PC-9 (cell line): Measurements from ENCODE around the gene NPY. TPM values are rescaled to one million over a fixed set of nuclear protein-coding genes. Genes with fewer than 3 reads are reported as not detected.

Source experiments
- BruUV-seq: library from RNA; stranded (reverse); fragments of 400-500 nt; replicated peaks from 2 replicates; lab custom pipeline; 2021; lab: Mats Ljungman, UMichigan
- CTCF ChIA-PET: fragments of 300-600 bp; sonication (Branson Sonifier 250); formaldehyde crosslinking; loops from one replicate; lab custom pipeline; 2022; ENCODE audit warnings: antibody characterized with exemption; lab: Charles Lee
- POLR2A ChIA-PET: fragments of 300-600 bp; sonication (Branson Sonifier 250); formaldehyde crosslinking; loops from one replicate; lab custom pipeline; 2022; ENCODE audit warnings: antibody characterized with exemption; ENCODE audit not compliant: unreplicated experiment; lab: Charles Lee
- DNase-seq, 2 experiments: peaks; one replicate each; pipeline versions ENCODE4 v3.0.0 to v3.0.0-alpha.2; 2015 to 2022; ENCODE audit warnings: mixed read lengths in 1 of 2
- H2AFZ ChIP-seq: fragments of 200-600 bp; sonication (generic); 2 replicates; pipeline ENCODE4 v1.8.1; 2017; ENCODE audit warnings: antibody characterized with exemption
- H3F3A ChIP-seq: fragments of 200-600 bp; sonication (generic); 2 replicates; pipeline ENCODE4 v1.8.1; 2017; ENCODE audit warnings: antibody characterized with exemption, mild to moderate bottlenecking, low read depth; ENCODE audit not compliant: insufficient read depth
- H3K27ac ChIP-seq: fragments of 200-600 bp; sonication (generic); 2 replicates; pipeline ENCODE4 v1.6.1; 2016; ENCODE audit warnings: mixed run types
- H3K27me3 ChIP-seq: fragments of 200-600 bp; sonication (generic); 2 replicates; pipeline ENCODE4 v1.6.1; 2016; ENCODE audit warnings: low read depth, mixed run types; ENCODE audit not compliant: insufficient read depth
- H3K36me3 ChIP-seq: fragments of 200-600 bp; sonication (generic); 2 replicates; pipeline ENCODE4 v1.6.1; 2016; ENCODE audit warnings: low read depth, mixed run types
- H3K4me1 ChIP-seq: fragments of 200-600 bp; sonication (generic); replicated peaks from 2 replicates; pipeline ENCODE4 v1.6.1; 2016; ENCODE audit warnings: mixed run types; ENCODE audit not compliant: insufficient read depth
- H3K4me2 ChIP-seq: fragments of 200-600 bp; sonication (generic); 2 replicates; pipeline ENCODE4 v1.6.1; 2017; ENCODE audit warnings: mixed run types
- H3K4me3 ChIP-seq: fragments of 200-600 bp; sonication (generic); 2 replicates; pipeline ENCODE4 v1.6.1; 2016; ENCODE audit warnings: mixed run types
- H3K79me2 ChIP-seq: fragments of 200-600 bp; sonication (generic); 2 replicates; pipeline ENCODE4 v1.6.1; 2017; ENCODE audit warnings: low read depth, mixed run types
- H3K9me2 ChIP-seq: fragments of 200-600 bp; sonication (generic); 2 replicates; pipeline ENCODE4 v1.8.1; 2017; ENCODE audit warnings: mild to moderate bottlenecking; ENCODE audit not compliant: insufficient read depth
- H3K9me3 ChIP-seq: fragments of 200-600 bp; sonication (generic); 2 replicates; pipeline ENCODE4 v1.8.1; 2016; ENCODE audit warnings: low read depth; ENCODE audit not compliant: insufficient read depth
- H4K20me1 ChIP-seq: fragments of 200-600 bp; sonication (generic); 2 replicates; pipeline ENCODE4 v1.8.1; 2017; ENCODE audit not compliant: insufficient read depth
- CTCF ChIP-seq: fragments of 200-600 bp; sonication (generic); conservative IDR thresholded peaks from 2 replicates; pipeline ENCODE4 v1.6.1; 2017; ENCODE audit warnings: mixed run types, antibody characterized with exemption, mild to moderate bottlenecking, moderate library complexity
- EZH2 ChIP-seq: fragments of 200-600 bp; sonication (generic); IDR thresholded peaks from 2 replicates; pipeline ENCODE4 v1.8.0; 2017; ENCODE audit warnings: antibody characterized with exemption, low read depth
- intact Hi-C: fragments of 100-400 bp; cut with micrococcal nuclease; formaldehyde crosslinking; loops from one replicate; pipeline ENCODE4 v1.10.0; 2022; ENCODE audit not compliant: unreplicated experiment
- total RNA-seq: library from RNA; stranded (reverse); gene quantifications from 2 replicates; pipeline ENCODE4 v1.2.3, GENCODE V29; 2021

Gene NPY
- total RNA-seq, 1 experiment from 2014 or later = not detected

- intact Hi-C loops = no loop called here
- BruUV-seq = no TSS peak
- H4K20me1 ChIP-seq = no peaks in the 10 kb centered on the region
- TF ChIP-seq CTCF (no peak), EZH2 (no peak)
- no peak overlapping the region for H3K4me2 ChIP-seq
- no peak for DNase-seq
- no peaks in the 10 kb centered on the region for H3K9me3 ChIP-seq
- ChIA-PET POLR2A (no interaction called here), CTCF (no interaction called here)
- H2AFZ ChIP-seq = no peak overlapping the region
- no peaks in the 10 kb centered on the region for H3K36me3 ChIP-seq
- no peaks in the 10 kb centered on the region for H3K79me2 ChIP-seq
- no peaks in the 10 kb centered on the region for H3K27me3 ChIP-seq
- H3K4me1 ChIP-seq = no peaks in the 10 kb centered on the region
- H3F3A ChIP-seq = no peaks in the 10 kb centered on the region
- no peak overlapping the region for H3K4me3 ChIP-seq
- no peak overlapping the region for H3K27ac ChIP-seq
- H3K9me2 ChIP-seq = no peaks in the 10 kb centered on the region
These were observed 44.1 kb downstream of the NPY start for GRCh38 chr7:24328050-24328449.

- H3K79me2 ChIP-seq = no peaks in the 10 kb centered on the region
- no peak for DNase-seq
- H3K4me3 ChIP-seq = no peak overlapping the region
- no peaks in the 10 kb centered on the region for H3K9me3 ChIP-seq
- no peaks in the 10 kb centered on the region for H3F3A ChIP-seq
- intact Hi-C loops = no loop called here
- POLR2A ChIA-PET = no interaction called here
- no peaks in the 10 kb centered on the region for H3K9me2 ChIP-seq
- H3K27me3 ChIP-seq = no peaks in the 10 kb centered on the region
- BruUV-seq = no TSS peak
- TF ChIP-seq EZH2 = no peak
- TF ChIP-seq CTCF = no peak
- H3K36me3 ChIP-seq = no peaks in the 10 kb centered on the region
- H3K4me2 ChIP-seq = no peak overlapping the region
- CTCF ChIA-PET = no interaction called here
- no peak overlapping the region for H2AFZ ChIP-seq
- H3K27ac ChIP-seq = no peak overlapping the region
- H3K4me1 ChIP-seq = no peaks in the 10 kb centered on the region
- H4K20me1 ChIP-seq = no peaks in the 10 kb centered on the region
These were observed 44.9 kb downstream of the NPY start for GRCh38 chr7:24328894-24329293.

GRCh38 chr7:24334012-24334411 is 50.0 kb downstream of the NPY start:
- no peaks in the 10 kb centered on the region for H3K9me3 ChIP-seq
- BruUV-seq = no TSS peak
- no peak for DNase-seq
- no peaks in the 10 kb centered on the region for H3F3A ChIP-seq
- no peak overlapping the region for H2AFZ ChIP-seq
- H3K9me2 ChIP-seq = no peaks in the 10 kb centered on the region
- no peak overlapping the region for H3K4me3 ChIP-seq
- ChIA-PET POLR2A (no interaction called here), CTCF (no interaction called here)
- H3K27ac ChIP-seq = no peak overlapping the region
- H3K79me2 ChIP-seq = no peaks in the 10 kb centered on the region
- no peaks in the 10 kb centered on the region for H3K4me1 ChIP-seq
- H3K27me3 ChIP-seq = no peaks in the 10 kb centered on the region
- no peak for TF ChIP-seq CTCF
- no peak for TF ChIP-seq EZH2
- no peaks in the 10 kb centered on the region for H3K36me3 ChIP-seq
- intact Hi-C loops = no loop called here
- no peaks in the 10 kb centered on the region for H4K20me1 ChIP-seq
- no peak overlapping the region for H3K4me2 ChIP-seq
